Hepatocyte (in vitro differentiated cells): ENCODE data around the gene SLC35G4.

ENCODE experiments used
- EZH2phosphoT487 ChIP-seq: fragments of 200-600 bp; sonication (generic); IDR thresholded peaks from one replicate; pipeline ENCODE4 v1.6.1; 2018; ENCODE audit warnings: antibody characterized with exemption, mild to moderate bottlenecking, low read depth, moderate library complexity; ENCODE audit not compliant: unreplicated experiment, severe bottlenecking
- TF ChIP-seq, protein P1 (sequence below): fragments of 200-600 bp; sonication (generic); IDR thresholded peaks from 2 replicates; pipeline ENCODE4 v1.5.1; 2016; ENCODE audit warnings: antibody characterized with exemption, mild to moderate bottlenecking; ENCODE audit not compliant: poor library complexity

DNA sequence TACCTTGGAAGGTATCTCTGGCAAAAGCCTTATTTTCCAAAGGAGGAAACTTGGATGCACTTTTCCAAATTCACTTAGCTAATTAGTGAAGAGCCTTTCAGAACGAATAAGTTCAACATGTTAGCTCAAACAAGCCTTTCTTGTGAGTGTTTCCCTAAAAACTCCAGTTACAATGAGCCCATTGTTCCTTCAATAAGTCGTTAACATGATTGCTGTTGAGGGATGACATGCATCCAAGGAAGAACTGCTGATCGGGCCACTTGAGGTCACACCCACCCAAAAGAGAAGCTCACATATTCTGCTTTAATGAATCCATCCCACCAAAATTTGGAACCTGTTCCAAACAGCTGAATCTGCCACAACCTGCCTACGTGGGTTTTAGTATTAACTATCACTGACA lies 48.1 kb upstream of the SLC35G4 start:
- TF ChIP-seq, protein P1, sequence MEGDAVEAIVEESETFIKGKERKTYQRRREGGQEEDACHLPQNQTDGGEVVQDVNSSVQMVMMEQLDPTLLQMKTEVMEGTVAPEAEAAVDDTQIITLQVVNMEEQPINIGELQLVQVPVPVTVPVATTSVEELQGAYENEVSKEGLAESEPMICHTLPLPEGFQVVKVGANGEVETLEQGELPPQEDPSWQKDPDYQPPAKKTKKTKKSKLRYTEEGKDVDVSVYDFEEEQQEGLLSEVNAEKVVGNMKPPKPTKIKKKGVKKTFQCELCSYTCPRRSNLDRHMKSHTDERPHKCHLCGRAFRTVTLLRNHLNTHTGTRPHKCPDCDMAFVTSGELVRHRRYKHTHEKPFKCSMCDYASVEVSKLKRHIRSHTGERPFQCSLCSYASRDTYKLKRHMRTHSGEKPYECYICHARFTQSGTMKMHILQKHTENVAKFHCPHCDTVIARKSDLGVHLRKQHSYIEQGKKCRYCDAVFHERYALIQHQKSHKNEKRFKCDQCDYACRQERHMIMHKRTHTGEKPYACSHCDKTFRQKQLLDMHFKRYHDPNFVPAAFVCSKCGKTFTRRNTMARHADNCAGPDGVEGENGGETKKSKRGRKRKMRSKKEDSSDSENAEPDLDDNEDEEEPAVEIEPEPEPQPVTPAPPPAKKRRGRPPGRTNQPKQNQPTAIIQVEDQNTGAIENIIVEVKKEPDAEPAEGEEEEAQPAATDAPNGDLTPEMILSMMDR, result no peak
- TF ChIP-seq EZH2phosphoT487, result no peak
